Embryonic facial prominence (tissue), 1 donor: ENCODE measurements around the gene ZNF536.
"Not testable (repeated sequence)": the region's sequence is repeated elsewhere in the genome, so short reads cannot be mapped to it uniquely, and the experiment has no call there.

Source experiments
- DNase-seq: peaks from one replicate; pipeline ENCODE4 v3.0.0-alpha.2; 2016; ENCODE audit errors: extremely low spot score

The ZNF536 gene

DNA sequence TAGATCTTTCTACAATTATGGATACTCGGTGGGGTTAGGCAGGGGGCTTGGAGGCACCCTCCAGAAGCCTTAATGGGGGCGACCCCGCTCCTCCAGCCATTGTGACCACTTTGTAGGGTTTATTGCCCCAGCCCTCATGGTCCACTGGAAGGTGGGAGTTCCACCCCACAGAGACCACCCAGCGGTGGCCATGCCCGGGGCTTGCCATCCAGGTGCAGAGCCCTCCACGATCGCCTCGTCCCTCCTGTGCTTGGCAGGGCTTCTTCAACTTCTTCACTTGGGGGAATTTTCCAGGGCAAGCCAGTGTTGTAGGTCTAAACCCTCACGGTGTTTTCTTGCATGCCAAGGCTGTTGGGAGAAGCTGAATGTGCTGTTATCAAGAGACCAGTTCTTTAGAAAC lies 16.1 kb downstream of the ZNF536 start:
- no peak for DNase-seq

DNA sequence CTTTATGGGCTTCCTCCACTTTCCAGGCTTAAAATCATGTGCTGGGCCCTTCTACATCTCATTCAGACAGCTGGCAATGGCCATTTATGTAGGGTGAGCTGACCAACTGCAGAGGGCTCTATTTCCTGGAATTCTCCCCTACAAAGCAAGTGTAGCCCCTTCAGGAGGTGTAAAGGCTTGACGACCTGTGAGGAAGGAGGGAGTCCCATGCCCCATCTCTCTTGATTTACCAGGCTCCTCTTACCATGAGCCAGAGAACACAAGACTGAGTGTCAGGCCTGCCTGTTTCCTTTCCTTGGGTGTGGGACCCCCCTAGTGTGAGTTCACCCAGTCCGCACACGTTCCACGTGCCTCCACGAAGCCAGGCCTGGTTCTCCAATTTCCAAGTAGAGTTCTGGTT lies 16.6 kb downstream of the ZNF536 start:
- no peak for DNase-seq

DNA sequence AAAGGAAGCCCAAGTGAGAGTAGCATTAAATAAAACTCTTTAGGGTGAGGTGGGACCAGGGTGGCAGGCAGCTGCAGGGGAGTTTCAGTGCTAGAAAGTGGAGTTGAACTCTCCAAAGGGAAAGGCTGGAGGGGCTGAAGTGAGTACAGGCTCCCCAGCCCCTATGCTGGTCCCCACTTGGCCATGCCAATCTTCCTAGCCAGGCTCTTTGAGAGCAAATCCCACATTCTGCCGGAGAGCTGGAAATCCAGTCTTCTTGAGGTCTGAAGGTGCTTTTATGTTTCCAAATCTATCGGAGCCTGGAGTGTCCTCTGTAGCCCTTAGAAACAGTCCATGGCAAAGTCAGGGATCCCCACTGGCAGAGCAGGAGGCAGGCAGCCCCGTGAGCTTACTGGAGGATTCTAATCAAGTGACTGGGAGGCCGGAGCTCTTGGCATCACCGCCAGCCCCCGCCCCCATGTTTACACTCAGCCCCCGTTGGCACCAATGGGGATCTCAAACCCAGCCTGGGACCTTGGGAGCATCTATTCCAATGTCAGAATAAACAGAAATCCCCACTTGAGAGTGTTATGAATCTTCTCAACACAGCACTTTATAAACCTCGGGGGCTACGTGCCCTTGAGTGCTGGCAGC lies 18.3 kb downstream of the ZNF536 start:
- DNase-seq = no peak

DNA sequence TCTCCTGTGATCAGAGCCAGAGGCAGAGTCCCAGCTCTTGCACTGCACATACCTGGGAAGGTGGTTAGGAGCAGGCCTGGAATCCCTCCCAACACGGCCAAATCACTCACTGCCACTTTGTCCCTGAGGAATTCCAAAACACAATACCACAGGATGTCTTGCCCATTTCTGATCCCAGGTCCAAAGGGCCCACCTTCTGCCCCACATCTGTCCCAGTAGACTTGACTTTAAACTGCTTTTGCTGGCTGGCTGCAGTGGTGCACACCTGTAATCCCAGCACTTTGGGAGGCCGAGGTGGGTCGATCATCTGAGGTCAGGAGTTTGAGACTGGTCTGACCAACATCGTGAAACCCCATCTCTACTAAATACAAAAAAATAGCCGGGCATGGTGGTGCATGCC lies 18.9 kb downstream of the ZNF536 start:
- no peak for DNase-seq

DNA sequence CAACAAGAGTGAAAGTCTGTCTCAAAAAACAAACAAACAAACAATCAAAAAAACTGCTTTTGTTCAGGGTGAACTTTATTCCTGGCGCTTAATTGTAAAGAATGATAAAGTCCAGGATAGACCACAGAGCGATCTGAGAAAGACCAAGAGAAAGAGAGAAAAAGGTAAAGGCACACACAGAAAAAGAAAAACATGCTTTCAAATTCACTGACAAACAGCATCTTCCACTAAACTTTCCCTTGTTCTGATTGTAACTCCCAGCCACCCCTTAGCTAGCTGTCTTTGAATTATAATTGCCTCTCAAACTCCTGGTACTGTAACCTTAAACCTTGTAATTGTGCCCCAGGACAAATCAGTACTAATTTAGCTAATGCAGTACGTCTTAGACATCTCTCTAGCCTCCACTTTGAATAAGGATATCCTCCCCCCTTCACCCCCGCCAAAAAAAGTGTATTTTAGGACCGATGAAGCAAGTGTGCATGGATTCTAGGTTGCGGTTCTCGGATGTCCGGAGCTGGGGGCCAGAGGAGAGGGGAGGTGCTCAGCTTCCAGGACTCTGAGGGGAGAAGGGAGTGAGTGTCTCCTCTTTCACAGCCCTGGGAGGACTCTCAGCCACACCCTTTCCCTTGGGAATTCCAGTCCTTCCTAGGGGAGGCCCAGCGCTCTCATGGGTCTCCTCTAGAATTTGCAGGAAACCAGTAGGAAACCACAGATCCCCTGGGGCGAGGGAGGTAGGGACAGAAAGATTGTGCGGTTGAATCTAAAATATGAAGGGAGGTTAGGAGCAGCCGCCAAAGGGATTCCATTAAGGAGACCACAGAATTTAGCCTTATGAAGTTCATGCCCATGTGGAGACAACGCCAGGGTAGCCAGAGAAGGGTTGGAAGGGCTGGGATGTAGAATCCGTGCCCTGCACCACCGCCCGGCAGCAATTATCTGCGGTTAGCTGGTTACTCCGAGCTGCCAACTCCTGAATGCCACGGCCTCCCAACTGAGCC lies 19.7 kb downstream of the ZNF536 start:
- DNase-seq = peak; percentile 28

DNA sequence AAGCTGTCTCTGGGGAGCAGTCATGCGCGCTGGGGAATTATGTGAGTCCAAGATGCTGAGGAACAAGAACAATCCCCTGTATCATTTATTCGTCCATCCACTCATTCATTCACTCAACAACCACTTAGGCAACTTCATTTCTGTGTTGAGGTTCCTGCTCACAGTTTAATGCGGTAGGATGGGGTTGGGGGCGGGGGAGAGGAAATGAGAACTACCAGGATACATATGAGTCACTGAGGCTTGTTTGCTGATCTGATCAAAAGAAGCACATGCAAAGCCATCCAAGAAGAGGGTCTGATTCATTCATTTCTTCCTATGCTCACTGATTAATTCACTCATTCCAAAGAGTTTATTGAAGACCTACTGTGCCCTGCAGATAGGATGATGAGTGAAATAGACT lies 20.9 kb downstream of the ZNF536 start:
- DNase-seq = no peak

DNA sequence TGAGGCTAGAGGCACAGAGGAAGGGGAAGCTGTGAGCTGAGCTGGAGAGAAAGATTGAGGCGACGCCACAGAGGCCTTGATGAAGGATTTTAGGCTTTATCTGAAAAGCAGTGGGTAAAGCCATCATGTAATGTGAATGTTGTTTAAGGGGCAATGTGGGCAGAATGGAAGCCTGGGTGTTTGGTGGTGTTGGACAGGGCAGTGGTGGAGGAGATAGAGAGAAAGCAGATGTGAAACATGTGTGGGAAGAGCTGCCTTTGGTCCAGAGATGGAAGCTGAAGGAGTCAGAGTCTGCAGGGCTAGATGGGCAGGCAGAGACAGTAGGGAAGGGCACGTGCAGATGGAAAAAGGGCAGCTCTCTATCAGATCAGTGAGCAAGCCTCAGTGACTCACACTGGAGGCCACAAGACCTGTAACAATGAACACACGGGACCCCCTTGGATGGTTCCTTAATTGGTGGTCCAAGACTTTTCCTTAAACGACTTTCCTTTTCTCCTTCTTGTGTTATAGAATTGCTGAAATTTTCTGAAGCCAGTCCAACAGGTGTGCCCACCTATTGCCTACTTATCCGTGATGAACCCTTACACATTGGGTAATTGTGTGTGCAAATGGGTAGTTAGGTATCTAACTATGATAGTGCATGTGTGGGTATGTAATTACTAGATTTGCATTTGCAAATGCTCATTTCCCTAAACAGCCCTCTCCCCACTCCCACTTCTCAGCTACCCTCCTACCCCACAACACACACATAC lies 21.7 kb downstream of the ZNF536 start:
- no peak for DNase-seq

DNA sequence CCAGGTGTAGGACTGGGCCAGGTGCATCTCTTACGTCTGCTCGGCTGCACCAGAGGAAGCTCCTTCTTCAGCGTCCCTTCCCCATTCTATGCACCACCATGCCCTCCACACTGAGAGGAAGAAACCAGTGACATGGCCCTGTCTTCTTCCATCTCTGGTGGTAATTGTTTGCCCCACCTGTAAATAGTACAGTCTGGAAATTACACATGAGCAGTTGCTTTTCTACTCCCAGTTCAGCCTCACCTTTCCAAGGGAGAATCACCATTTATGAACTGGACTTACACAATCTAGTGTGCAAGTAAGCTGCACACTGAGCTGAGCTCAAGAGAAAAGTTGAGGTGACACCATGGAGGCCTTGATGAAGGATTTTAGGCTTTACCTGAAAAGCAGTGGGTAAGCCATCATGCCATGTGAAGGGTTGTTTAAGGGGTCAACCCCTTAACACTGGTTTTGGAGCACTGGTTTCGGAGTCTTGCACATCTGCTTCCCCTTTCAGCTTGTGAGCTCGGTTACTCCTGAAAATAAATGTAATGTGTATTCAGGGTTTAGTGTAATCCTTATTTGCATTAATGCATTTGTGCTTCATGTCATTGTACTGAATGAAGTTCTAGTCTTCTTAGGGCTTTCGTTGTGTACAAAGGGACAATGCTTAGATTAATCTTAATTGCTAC lies 22.4 kb downstream of the ZNF536 start:
- no peak for DNase-seq

DNA sequence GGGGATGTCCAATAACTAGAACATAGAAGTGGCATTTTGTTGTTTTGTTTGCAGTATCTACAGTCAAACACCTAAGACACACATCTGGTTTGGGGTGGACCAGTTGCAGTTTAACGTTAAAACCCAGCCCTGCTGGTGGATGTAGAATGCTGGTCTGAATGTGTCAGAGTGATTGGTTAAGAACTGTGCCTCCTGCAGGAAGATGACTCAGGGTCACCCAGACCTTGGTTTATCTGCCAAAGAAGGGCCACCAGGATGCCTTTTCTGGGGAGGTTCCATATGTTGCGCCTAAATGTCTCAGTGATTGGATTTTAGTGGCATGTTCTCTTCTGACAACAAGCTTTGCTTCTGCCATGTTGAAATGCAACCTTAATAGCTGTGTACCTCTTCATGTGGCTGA lies 23.1 kb downstream of the ZNF536 start:
- no peak for DNase-seq

DNA sequence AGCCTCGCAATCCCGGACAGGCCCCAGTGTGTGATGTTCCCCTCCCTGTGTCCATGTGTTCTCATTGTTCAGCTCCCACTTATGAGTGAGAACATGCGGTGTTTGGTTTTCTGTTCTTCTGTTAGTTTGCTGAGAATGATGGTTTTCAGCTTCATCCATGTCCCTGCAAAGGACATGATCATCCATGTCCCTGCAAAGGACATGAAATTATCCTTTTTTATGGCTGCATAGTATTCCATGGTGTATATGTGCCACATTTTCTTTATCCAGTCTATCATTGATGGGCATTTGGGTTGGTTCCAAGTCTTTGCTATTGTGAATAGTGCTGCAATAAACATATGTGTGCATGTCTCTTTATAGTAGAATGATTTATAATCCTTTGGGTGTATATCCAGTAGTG lies 26.4 kb downstream of the ZNF536 start:
- DNase-seq = not testable (repeated sequence)

DNA sequence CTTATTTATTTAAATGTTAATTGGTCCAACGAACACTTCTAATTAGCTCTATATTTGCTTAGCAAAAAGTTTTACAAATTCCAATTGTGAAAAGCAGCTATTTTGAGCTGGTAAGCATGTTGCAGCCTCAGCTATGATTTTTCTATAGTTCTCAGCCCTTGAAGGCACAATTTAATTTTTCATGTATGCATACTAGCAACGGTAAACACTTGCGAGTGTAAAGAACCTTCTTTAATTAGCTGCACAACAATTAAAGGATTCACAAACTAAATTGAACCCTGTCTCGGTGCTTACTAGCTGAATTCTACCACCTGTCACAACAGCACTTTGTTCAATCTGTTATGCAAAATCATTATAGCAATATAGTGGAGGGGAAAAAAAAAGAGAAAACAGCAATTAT lies 29.8 kb downstream of the ZNF536 start:
- no peak for DNase-seq

DNA sequence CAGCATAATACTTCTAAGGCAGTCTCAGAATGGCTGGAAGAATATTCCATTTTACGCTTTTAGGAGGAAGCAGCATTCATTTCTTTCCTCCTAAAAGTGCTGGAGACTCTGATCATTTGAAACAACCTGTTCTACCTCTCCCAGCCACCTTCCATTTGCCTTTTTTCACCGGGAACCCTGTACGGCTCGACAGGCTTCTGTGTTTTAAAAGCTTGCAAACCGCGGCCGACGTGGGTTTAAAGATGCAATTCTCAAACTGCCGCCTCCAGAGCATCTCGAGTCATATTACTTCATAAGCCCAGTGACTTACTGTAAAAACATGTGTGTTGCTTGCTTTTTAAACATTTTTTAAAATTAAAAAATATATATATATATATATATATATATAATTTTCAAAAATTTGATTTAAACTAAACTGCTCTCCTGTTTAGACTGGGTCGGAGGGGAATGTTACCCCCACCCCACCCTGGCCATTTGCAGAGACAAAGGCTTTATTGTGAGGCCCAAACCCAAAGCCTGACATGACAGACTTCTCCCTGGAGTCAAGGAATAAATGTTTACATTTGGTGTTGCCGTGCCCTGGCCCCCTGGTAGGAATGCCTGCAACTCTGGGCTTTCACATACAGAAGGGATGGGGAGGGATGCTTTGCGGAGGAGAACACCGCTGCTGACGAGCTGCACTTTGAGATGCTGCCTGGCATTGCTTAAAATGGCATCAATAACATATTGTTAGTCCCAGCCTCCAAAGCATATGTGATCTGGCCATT lies 30.4 kb downstream of the ZNF536 start:
- DNase-seq = no peak

DNA sequence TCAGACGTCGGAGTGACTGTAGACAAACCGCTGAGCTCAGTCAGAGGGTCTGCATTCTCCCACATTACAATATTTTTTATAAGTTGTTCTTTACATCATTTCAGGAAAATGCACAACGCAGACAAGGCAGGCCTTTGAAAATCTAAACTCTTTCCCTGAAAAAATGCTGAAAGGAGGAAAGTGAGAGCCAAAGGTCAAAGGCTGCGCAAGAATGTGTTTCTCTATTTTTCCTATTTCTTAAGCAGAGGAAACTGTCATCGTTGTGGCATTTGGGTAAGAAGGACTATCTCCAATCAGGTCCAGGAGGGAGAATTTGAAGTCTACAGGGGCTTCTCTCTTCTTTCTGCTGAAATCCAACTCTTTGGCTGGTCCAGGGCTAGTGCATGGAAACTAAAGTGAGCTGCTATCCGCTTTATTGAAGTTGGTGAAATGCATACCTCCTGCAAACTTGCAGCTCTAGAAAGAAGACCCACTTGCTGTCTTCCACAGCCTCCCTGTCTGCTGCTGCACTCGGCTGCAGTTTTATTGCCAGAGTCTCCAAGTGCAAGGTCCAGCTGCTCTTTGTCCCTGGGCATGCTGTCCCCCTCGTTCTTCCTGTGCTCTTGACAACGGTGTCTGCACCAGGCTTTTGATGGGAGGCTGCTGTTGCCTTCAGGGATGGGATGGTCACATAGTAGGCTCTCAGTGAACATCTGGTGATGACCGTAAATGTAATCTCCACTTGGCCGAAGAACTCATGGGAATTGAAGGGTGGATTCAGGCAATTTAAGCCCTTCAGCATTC lies 31.2 kb downstream of the ZNF536 start:
- DNase-seq = no peak

DNA sequence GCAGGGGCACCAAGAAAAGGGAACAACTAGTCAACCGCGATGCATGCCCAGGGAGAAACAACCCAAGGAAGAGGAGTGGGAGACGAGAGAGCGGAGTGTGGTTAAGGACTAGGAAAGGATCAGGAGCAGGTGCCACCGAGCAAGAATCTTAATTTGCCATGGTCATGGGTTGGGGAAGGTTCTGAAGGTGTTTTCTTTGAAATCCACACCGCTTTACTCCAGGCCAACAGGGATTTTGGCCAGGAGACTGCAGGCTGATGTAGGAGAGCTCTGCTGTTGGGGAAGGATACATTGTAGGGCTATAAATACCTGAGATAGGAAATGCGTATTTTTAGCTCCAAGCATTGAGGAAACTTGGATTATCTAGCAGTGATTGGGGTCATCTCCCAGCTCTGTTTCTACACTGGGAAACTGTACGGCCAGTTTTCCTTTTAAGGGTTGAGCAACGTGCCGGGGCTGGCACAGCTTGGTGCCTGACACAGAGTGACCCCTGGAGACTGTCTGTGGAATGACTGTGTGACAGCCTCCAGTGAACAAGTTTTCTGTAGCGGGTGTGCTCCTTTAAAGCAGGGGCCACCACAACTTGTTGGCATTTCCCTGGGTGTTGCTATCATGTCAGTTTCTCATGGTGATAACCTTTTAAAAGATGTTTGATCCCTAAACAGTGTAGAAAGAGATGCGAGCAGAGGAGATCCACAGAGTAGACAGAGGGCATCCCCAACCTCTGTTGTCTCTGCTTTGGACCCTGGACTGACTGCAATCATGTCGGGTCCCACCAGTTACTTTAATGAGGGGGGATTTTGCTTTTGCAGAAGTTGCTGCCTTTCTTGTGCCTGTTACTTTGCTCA lies 34.3 kb downstream of the ZNF536 start:
- no peak for DNase-seq

DNA sequence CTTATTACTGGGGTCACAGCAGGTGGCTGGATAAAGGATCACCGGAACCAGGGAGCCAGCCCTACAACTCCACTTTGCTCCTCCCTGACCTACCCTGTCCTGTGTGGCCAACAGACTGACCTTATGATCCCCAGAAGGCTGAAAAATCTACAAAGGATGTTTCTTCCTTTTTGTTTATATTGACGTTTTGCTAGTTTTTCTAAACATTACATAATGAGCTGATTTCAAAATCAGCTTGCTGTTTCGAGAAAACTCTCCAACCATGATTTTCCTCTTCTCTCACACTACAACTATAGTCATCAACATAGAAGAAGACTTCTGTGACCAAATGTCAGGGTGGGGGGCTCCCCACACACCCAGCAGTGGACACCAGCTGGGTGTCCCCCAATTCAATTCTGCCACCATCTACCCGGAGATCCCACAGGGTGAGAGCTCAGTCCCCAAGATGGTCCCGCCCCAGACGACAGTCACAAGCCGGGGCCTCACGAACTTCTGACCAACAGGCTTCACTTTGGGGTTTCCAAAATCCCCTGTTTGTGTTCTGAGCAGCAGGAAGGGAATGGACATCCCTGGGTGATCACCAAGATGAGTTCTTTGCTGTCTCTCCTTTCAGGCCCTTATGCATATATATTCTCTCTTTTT lies 35.0 kb downstream of the ZNF536 start:
- no peak for DNase-seq

DNA sequence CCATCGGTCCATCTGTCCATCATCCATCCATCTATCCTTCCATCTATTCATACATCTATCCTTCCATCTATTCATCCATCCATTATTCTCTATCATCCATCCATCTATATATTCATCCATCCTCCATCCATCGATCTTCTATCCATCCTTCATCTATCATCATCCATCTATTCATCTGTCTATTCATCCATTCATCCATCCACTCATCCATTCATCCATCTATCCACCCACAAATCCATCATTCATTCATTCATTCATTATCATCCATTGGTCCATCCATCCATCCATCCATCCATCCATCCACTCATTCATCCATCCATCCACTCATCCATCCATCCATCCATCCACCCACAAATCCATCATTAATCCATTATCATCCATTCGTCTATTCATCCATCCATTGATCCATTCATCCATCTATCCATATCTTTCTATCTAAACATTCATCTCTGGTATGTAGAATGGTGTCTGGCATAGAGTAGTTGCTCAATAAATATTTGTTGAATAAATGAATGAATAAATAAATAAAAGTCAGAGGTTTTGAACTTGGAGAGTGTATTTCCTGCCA lies 36.6 kb downstream of the ZNF536 start:
- no peak for DNase-seq

DNA sequence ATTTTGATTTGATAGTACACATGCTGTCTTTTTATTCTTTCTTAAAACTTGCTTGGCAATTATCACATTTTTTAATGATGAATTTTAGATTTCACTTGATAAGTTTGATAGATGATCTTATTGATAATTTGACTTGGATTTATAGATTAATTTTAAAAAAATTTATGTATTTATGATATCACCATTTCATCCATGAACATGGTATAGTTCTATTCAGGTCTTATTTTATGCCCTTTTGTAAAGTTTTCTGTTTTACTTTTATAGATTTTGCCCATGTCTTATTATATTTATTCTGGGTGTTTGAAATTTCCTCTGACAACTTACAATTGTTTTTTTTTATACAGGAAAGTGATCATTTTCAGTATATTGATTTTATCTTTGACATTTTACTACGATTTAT lies 39.5 kb downstream of the ZNF536 start:
- DNase-seq = no peak

DNA sequence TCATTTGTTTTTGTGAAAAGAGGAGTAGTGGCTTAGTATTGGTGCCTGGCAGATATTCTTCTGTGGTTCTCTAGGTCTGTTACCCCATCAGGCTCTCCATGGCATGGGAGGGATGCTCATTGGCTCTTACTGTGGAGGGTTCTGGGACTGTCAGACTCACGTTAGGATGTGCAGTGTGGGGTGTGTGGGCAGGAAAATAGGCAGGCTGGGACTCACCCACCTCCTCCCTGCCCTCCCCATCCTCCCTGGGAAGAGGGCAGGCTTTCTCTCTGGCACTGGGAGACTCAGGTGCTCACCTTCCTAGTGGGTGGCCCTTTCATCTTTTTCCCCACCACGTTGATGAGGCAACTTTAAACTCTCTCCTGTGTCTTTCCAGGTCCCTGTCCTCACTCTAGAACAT lies 44.2 kb downstream of the ZNF536 start:
- no peak for DNase-seq

DNA sequence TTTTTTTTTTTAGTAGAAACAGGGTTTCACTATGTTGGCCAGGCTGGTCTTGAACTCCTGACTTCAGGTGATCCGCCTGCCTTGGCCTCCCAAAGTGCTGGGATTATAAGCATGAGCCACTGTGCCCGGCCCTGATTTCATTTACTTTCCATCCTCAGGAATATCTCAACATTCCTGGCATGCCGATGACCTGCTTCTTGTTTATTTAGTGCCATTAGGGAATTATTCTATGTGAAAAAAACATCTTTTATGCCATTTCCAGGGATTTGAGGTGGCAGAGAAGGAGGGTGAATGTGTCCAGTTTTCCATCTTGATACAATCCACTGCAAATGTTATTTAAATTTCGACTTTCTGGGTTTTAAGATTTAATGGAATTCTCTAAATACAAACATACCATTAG lies 45.0 kb downstream of the ZNF536 start:
- DNase-seq = not testable (repeated sequence)
